C4-2B (cell line): ENCODE results near the gene SGCA.

Source experiments
- CTCF ChIP-seq: fragments of 450-650 bp; conservative IDR thresholded peaks from 2 replicates; pipeline ENCODE4 v1.5.1; 2017; ENCODE audit warnings: mild to moderate bottlenecking
- ZFX ChIP-seq: fragments of 450-650 bp; IDR thresholded peaks from 2 replicates; pipeline ENCODE4 v1.6.1; 2017

- TF ChIP-seq CTCF (no peak), ZFX (no peak)
Measured at GRCh38 chr17:50214976-50215760, 49.4 kb downstream of the SGCA start.
